K562 (cell line): ENCODE results near the gene EID2. TPM values are rescaled to one million over a fixed set of nuclear protein-coding genes. Genes with fewer than 3 reads are reported as not detected.
A peak's percentile ranks its signal among the peaks of the same experiment; 100 is the strongest.

Experiments used
- ADNP ChIP-seq: fragments of 200-800 bp; sonication (Bioruptor generic); IDR thresholded peaks from 2 replicates; pipeline ENCODE4 v1.6.1; 2016; ENCODE audit warnings: missing genetic modification characterization, missing compliant biosample characterization
- CTBP1 ChIP-seq: fragments of 450-650 bp; IDR thresholded peaks from 2 replicates; pipeline ENCODE4 v1.6.1; 2016; ENCODE audit warnings: borderline replicate concordance
- CUX1 ChIP-seq: fragments of 200-800 bp; sonication (Bioruptor generic); IDR thresholded peaks from 2 replicates; pipeline ENCODE4 v1.6.1; 2016; ENCODE audit warnings: missing genetic modification characterization, missing compliant biosample characterization
- MAFK ChIP-seq: IDR thresholded peaks from 2 replicates; pipeline ENCODE4 v1.6.1; 2011; ENCODE audit warnings: low read length, improper control_type of control experiment
- NFIX ChIP-seq: fragments of 250-450 bp; sonication (Bioruptor Pico); IDR thresholded peaks from 2 replicates; pipeline ENCODE4 v1.4.0; 2020; ENCODE audit warnings: low read depth, mild to moderate bottlenecking, moderate library complexity
- PHTF2 ChIP-seq: fragments of 250-450 bp; sonication (Bioruptor Pico); IDR thresholded peaks from 2 replicates; pipeline ENCODE4 v1.5.0; 2021; ENCODE audit warnings: mild to moderate bottlenecking
- PRDM10 ChIP-seq: fragments of 450-650 bp; IDR thresholded peaks from 2 replicates; pipeline ENCODE4 v1.6.1; 2018; ENCODE audit not compliant: partially characterized antibody
- RBM17 ChIP-seq: fragments of 200-400 bp; formaldehyde crosslinking; IDR thresholded peaks from 2 replicates; pipeline ENCODE4 v1.6.1; 2017; ENCODE audit warnings: low read depth, mild to moderate bottlenecking, low read length, borderline replicate concordance
- SMARCA5 ChIP-seq: fragments of 450-650 bp; IDR thresholded peaks from 2 replicates; pipeline ENCODE4 v1.6.1; 2016
- SNIP1 ChIP-seq: fragments of 450-650 bp; IDR thresholded peaks from 2 replicates; pipeline ENCODE4 v1.7.1; 2017; ENCODE audit warnings: low read depth, mild to moderate bottlenecking
- SRSF3 ChIP-seq: fragments of 200-400 bp; formaldehyde crosslinking; IDR thresholded peaks from 2 replicates; pipeline ENCODE4 v1.6.1; 2016; ENCODE audit warnings: mild to moderate bottlenecking, low read length, moderate library complexity; ENCODE audit not compliant: insufficient read depth
- TAF15 ChIP-seq: fragments of 200-400 bp; formaldehyde crosslinking; IDR thresholded peaks from 2 replicates; pipeline ENCODE4 v1.6.1; 2017; ENCODE audit warnings: mild to moderate bottlenecking, low read depth, low read length, moderate library complexity
- ZC3H8 ChIP-seq: fragments of 450-650 bp; IDR thresholded peaks from 2 replicates; pipeline ENCODE4 v1.6.1; 2017
- ZKSCAN3 ChIP-seq: fragments of 250-450 bp; sonication (Bioruptor Pico); IDR thresholded peaks from 2 replicates; pipeline ENCODE4 v1.4.0; 2020
- ZNF444 ChIP-seq: fragments of 250-450 bp; sonication (Bioruptor Pico); IDR thresholded peaks from 2 replicates; pipeline ENCODE4 v1.4.0; 2020; ENCODE audit warnings: mild to moderate bottlenecking, moderate library complexity
- ZNF584 ChIP-seq: fragments of 200-800 bp; sonication (Bioruptor generic); IDR thresholded peaks from 2 replicates; pipeline ENCODE4 v1.6.1; 2016; ENCODE audit warnings: low read depth, mild to moderate bottlenecking, missing genetic modification characterization, missing compliant biosample characterization
- ZNF586 ChIP-seq: fragments of 450-650 bp; formaldehyde crosslinking; conservative IDR thresholded peaks from 2 replicates; pipeline ENCODE4 v1.4.0; 2020; ENCODE audit warnings: mild to moderate bottlenecking, moderate library complexity
- polyA plus RNA-seq, 8 experiments: library from polyadenylated mRNA; depleted of rRNA in 4 of 8; stranded (reverse) in 5 of 8; unstranded in 3 of 8; fragments of >200 nt; fragmentation: Nextera tagmentation in 2 of 8; fragmentation: Illumina TruSeq in 1 of 8; extraction: Ambion mirVana in 2 of 8; extraction: Trizol in 1 of 8; gene quantifications; 2 replicates each; pipeline versions ENCODE4 v1.2.1 to v1.2.3, GENCODE V29; 2011 to 2014; ENCODE audit warnings: inconsistent platforms in 1 of 8, missing spikeins in 1 of 8
- total RNA-seq, 7 experiments: library from RNA; depleted of rRNA in 6 of 7; stranded (reverse); fragments of >200 nt in 6 of 7; fragmentation: Illumina TruSeq in 2 of 7; extraction: Trizol in 2 of 7; gene quantifications; 2 replicates each; pipeline versions ENCODE4 v1.2.1 to v1.2.3, GENCODE V29; 2011 to 2021; ENCODE audit warnings: low replicate concordance in 1 of 7
- TF ChIP-seq, protein P1 (sequence below), 2 experiments: IDR thresholded peaks; 2 replicates each; pipeline ENCODE4 v1.6.1; 2011; ENCODE audit warnings: borderline replicate concordance in 1 of 2, control low read depth in 1 of 2, low read depth in 1 of 2, low read length in 1 of 2, mild to moderate bottlenecking in 1 of 2, mixed read lengths in 1 of 2, moderate library complexity in 1 of 2; ENCODE audit not compliant: insufficient read depth in 1 of 2, insufficient read length in 1 of 2, poor library complexity in 1 of 2, severe bottlenecking in 1 of 2; ENCODE audit errors: extremely low read depth in 1 of 2

EID2 gene
- total and polyA plus RNA-seq, 9 of the 15 experiments (the other 6 are each of a cell fraction or from before 2014, with no cell fraction given) = 2.5 to 18.5 (median 11.3) TPM

DNA sequence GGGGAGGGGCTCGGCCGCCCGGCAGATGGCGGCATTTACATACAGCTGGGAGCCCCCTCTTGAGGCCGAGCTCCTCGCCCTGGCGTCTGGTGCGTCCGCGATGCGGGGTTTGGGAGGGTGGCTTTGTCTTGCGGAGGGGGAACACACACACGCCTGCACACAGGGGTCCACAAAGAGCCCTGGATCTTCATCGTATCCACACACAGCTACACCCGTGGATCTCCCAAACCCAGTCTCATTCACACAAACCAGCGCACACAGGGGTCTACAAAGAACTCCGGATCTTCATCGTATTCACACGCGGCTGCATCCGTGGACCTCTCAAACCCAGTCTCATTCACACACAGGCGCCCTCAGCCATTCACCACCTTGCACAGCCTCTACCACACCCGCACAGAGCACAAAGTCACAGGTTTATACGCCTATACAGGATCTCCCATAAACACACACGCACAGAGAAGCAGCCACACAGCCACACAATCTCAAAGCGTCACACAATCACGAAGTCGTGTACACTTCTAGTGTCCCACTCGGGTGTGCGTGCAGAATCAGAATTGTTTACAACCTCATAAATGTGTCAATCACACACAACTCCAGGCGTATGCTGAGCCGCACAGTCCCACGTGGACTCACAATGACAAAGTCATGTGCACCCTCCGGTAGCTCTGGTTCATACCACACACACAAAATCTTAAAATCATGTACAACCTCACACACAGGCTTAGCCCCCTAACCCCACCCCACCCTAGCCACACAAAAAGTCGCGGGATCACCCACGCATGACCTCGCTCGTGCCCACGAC, 41.8 kb downstream of the EID2 start (continued):
- TF ChIP-seq PRDM10 (no peak), PHTF2 (CRISPR knock-in tag) (no peak), CUX1 (no peak), ZKSCAN3 (CRISPR knock-in tag) (no peak), ZC3H8 (no peak), CTBP1 (0 out of 2 replicates have a peak, but pooled peaks have one; percentile 22), SMARCA5 (no peak), MAFK (no peak), ADNP (tag) (no peak), SNIP1 (no peak), SRSF3 (no peak), TAF15 (no peak), RBM17 (no peak), NFIX (CRISPR knock-in tag) (no peak), ZNF586 (CRISPR knock-in tag) (no peak), ZNF444 (CRISPR knock-in tag) (no peak), ZNF584 (CRISPR knock-in tag) (no peak)
- TF ChIP-seq, protein P1, sequence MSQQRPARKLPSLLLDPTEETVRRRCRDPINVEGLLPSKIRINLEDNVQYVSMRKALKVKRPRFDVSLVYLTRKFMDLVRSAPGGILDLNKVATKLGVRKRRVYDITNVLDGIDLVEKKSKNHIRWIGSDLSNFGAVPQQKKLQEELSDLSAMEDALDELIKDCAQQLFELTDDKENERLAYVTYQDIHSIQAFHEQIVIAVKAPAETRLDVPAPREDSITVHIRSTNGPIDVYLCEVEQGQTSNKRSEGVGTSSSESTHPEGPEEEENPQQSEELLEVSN (IDR thresholded peaks at IDR 0.05; ENCODE audit: borderline replicate concordance in 1 of 2, extremely low read depth in 1 of 2, insufficient read depth in 1 of 2, insufficient read length in 1 of 2, low read depth in 1 of 2, low read length in 1 of 2, poor library complexity in 1 of 2, severe bottlenecking in 1 of 2) = peak; percentile 64 to 87
